Left ventricle myocardium superior (tissue), 1 donor: ENCODE results near the gene KLHL24. TPM values are rescaled to one million over a fixed set of nuclear protein-coding genes. Genes with fewer than 3 reads are reported as not detected.

ENCODE experiments used
- ATAC-seq: fragments of 200-7000 bp; cut with Tn5 transposase; one replicate; pipeline ENCODE4 v1.9.1; 2020; ENCODE audit warnings: mild to moderate bottlenecking, moderate library complexity
- DNase-seq: peaks from one replicate; pipeline ENCODE4 v3.0.0-alpha.2; 2020
- intact Hi-C: fragments of 100-400 bp; cut with micrococcal nuclease; formaldehyde crosslinking; loops from one replicate; pipeline ENCODE4 v1.11.0; 2022
- total RNA-seq: library from RNA; stranded (reverse); fragmentation: NEBNext Ultra II Directional; extraction: Animal tissue kit (Norgen Biotek cat#: 25700); gene quantifications from one replicate; pipeline ENCODE4 v1.2.1, GENCODE V29; 2021
- donor health status: DM: no; HTN: yes; CAD: no; lungs with severe emphysema.

KLHL24 gene
- total RNA-seq, 1 donor from 2014 or later = 272 TPM

DNA sequence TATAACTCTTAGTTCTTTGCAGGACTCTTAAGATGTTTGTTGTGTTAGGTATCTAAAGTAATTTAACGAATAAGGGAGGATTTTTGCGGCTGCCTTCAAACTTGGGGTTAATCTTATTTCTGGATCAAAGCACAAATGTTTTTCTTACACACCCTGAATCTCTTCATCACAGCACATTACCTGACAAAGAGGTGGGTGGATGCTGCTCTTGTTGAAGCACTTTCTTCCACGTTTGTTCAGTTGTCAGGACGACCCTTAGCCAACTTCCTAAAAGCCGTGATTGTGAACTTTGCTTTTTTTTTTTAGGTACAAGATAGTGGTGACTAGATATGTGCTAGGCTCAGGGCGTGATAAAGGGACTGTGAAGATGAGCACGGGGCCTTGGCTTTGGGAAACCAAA is 98.1 kb downstream of the KLHL24 start:
- intact Hi-C loops = no loop called here
- DNase-seq (no peak), ATAC-seq (no peak)

Other genes starting within 250 kb of the KLHL24 start
- gene MCF2L2, start 207.0 kb upstream of the KLHL24 start, total RNA-seq = 0.25 TPM
- gene KLHL6, start 79.9 kb upstream of the KLHL24 start, total RNA-seq = 0.87 TPM
- gene YEATS2, start 62.2 kb downstream of the KLHL24 start, total RNA-seq = 8.8 TPM
- 2.3 TPM for gene MAP6D1, start 190.0 kb downstream of the KLHL24 start, total RNA-seq
- 58.0 TPM for gene PARL, start 249.3 kb downstream of the KLHL24 start, total RNA-seq